OCI-LY7 (cell line): Measurements from ENCODE around the gene EXOC4. TPM values are rescaled to one million over a fixed set of nuclear protein-coding genes. Genes with fewer than 3 reads are reported as not detected.

Experiments used
- BruUV-seq: library from RNA; stranded (reverse); fragments of 400-500 nt; replicated peaks from 2 replicates; lab custom pipeline; 2021; lab: Mats Ljungman, UMichigan
- CTCF ChIA-PET: fragments of 300-600 bp; sonication (Branson Sonifier 250); formaldehyde crosslinking; loops from one replicate; lab custom pipeline; 2022; ENCODE audit warnings: antibody characterized with exemption; ENCODE audit not compliant: unreplicated experiment; lab: Charles Lee
- POLR2A ChIA-PET: fragments of 300-600 bp; sonication (Branson Sonifier 250); formaldehyde crosslinking; loops from one replicate; lab custom pipeline; 2022; ENCODE audit warnings: antibody characterized with exemption; lab: Charles Lee
- DNase-seq: peaks from one replicate; pipeline ENCODE4 v3.0.0-alpha.2; 2015; ENCODE audit warnings: low spot score
- H2AFZ ChIP-seq: fragments of 200-600 bp; sonication (generic), shearing (Covaris generic); 2 replicates; pipeline ENCODE4 v1.6.1; 2014; ENCODE audit warnings: mild to moderate bottlenecking, antibody characterized with exemption, low read length, moderate library complexity
- H3K27ac ChIP-seq: fragments of 200-600 bp; sonication (generic); 2 replicates; pipeline ENCODE4 v1.5.1; 2014; ENCODE audit warnings: mixed run types, low read depth, mild to moderate bottlenecking, moderate library complexity, low read length, inconsistent platforms; ENCODE audit not compliant: poor library complexity, severe bottlenecking
- H3K36me3 ChIP-seq: fragments of 200-600 bp; sonication (generic); 2 replicates; pipeline ENCODE4 v1.6.1; 2014; ENCODE audit warnings: mild to moderate bottlenecking, antibody characterized with exemption, low read length, moderate library complexity, mixed read lengths; ENCODE audit not compliant: insufficient read depth
- H3K4me1 ChIP-seq: fragments of 200-600 bp; sonication (generic); 2 replicates; pipeline ENCODE4 v1.5.1; 2014; ENCODE audit warnings: mild to moderate bottlenecking, low read length; ENCODE audit not compliant: insufficient read depth, poor library complexity, severe bottlenecking
- H3K4me2 ChIP-seq: fragments of 200-600 bp; sonication (generic); 2 replicates; pipeline ENCODE4 v1.6.1; 2014; ENCODE audit warnings: mild to moderate bottlenecking, low read length
- H3K4me3 ChIP-seq: fragments of 200-600 bp; sonication (generic); 2 replicates; pipeline ENCODE4 v1.5.1; 2014; ENCODE audit warnings: mild to moderate bottlenecking, low read depth, low read length; ENCODE audit not compliant: poor library complexity, severe bottlenecking
- H3K79me2 ChIP-seq: fragments of 200-600 bp; sonication (generic); 2 replicates; pipeline ENCODE4 v1.6.1; 2016; ENCODE audit warnings: low read depth, mild to moderate bottlenecking, low read length, moderate library complexity, mixed read lengths; ENCODE audit not compliant: insufficient read depth
- H3K9me2 ChIP-seq: fragments of 200-600 bp; sonication (generic); 2 replicates; pipeline ENCODE4 v1.6.1; 2016; ENCODE audit warnings: mild to moderate bottlenecking, low read length, mixed read lengths; ENCODE audit not compliant: insufficient read depth
- H3K9me3 ChIP-seq: fragments of 200-600 bp; sonication (generic); 2 replicates; pipeline ENCODE4 v1.6.1; 2014; ENCODE audit warnings: mild to moderate bottlenecking, mixed run types, low read length, mixed read lengths
- H4K20me1 ChIP-seq: fragments of 200-600 bp; sonication (generic); 2 replicates; pipeline ENCODE4 v1.6.1; 2014; ENCODE audit warnings: mild to moderate bottlenecking, antibody characterized with exemption, low read length, moderate library complexity, mixed read lengths; ENCODE audit not compliant: insufficient read depth
- EZH2phosphoT487 ChIP-seq: fragments of 200-600 bp; sonication (generic); IDR thresholded peaks from 2 replicates; pipeline ENCODE4 v1.6.1; 2018; ENCODE audit warnings: low read depth, borderline replicate concordance, mild to moderate bottlenecking, mixed run types, antibody characterized with exemption, low read length, moderate library complexity, mixed read lengths
- intact Hi-C: fragments of 100-400 bp; cut with micrococcal nuclease; formaldehyde crosslinking; loops from one replicate; pipeline ENCODE4 v1.10.0; 2022; ENCODE audit not compliant: unreplicated experiment
- total RNA-seq, 2 experiments: library from RNA; depleted of rRNA in 1 of 2; stranded (reverse); fragments of >200 nt in 1 of 2; shearing (Covaris generic) in 1 of 2; gene quantifications; 2 replicates each; pipeline ENCODE4 v1.2.3, GENCODE V29; 2014 to 2022
- TF ChIP-seq, protein P1 (sequence below): fragments of 200-600 bp; sonication (generic); conservative IDR thresholded peaks from 2 replicates; pipeline ENCODE4 v1.5.1; 2014; ENCODE audit warnings: mild to moderate bottlenecking, antibody characterized with exemption, low read length, moderate library complexity, mixed read lengths

Gene EXOC4
- total RNA-seq, 2 experiments from 2014 or later: 75.1 to 93.2 TPM

DNA sequence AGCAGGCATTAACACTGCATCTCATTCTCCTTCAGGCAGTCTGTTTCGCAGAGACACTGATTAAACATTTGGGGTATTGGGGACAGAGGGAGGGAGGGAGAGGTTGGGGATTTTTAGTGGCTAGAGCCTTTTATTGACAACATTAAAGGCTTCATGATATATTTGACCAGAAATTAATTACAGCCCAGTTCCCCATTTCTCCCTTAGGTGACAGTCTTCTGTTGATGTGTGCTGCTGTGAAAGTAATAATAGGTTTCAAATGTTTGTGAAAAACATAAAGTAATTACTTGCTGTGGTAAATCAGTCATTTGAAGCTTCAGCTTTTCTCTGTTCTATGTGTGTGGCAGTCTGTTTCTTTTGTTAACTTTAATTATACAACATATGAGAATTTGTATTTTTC, 769.0 kb downstream of the EXOC4 start:
- Histone ChIP-seq H2AFZ (no peak overlapping the region), H4K20me1 (no peaks in the 10 kb centered on the region), H3K4me3 (no peak overlapping the region), H3K4me2 (no peak overlapping the region), H3K9me3 (no peaks in the 10 kb centered on the region), H3K9me2 (no peaks in the 10 kb centered on the region), H3K27ac (no peak overlapping the region), H3K79me2 (no peaks in the 10 kb centered on the region), H3K36me3 (no peaks in the 10 kb centered on the region), H3K4me1 (no peaks in the 10 kb centered on the region)
- no peak for TF ChIP-seq EZH2phosphoT487
- TF ChIP-seq, protein P1, sequence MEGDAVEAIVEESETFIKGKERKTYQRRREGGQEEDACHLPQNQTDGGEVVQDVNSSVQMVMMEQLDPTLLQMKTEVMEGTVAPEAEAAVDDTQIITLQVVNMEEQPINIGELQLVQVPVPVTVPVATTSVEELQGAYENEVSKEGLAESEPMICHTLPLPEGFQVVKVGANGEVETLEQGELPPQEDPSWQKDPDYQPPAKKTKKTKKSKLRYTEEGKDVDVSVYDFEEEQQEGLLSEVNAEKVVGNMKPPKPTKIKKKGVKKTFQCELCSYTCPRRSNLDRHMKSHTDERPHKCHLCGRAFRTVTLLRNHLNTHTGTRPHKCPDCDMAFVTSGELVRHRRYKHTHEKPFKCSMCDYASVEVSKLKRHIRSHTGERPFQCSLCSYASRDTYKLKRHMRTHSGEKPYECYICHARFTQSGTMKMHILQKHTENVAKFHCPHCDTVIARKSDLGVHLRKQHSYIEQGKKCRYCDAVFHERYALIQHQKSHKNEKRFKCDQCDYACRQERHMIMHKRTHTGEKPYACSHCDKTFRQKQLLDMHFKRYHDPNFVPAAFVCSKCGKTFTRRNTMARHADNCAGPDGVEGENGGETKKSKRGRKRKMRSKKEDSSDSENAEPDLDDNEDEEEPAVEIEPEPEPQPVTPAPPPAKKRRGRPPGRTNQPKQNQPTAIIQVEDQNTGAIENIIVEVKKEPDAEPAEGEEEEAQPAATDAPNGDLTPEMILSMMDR: no peak
- DNase-seq: no peak
- ChIA-PET POLR2A (interaction anchor here (0.6 to 2.9 kb wide), 5 partner anchors 10 to 1482 kb away, joined by 3 to 14 read pairs (median 4); no protein-coding TSS in a partner anchor), CTCF (no interaction called here)
- intact Hi-C loops: loop anchor here (5.0 kb wide), 1 partner anchor 120 kb away; no protein-coding TSS in a partner anchor
- no TSS peak for BruUV-seq

DNA sequence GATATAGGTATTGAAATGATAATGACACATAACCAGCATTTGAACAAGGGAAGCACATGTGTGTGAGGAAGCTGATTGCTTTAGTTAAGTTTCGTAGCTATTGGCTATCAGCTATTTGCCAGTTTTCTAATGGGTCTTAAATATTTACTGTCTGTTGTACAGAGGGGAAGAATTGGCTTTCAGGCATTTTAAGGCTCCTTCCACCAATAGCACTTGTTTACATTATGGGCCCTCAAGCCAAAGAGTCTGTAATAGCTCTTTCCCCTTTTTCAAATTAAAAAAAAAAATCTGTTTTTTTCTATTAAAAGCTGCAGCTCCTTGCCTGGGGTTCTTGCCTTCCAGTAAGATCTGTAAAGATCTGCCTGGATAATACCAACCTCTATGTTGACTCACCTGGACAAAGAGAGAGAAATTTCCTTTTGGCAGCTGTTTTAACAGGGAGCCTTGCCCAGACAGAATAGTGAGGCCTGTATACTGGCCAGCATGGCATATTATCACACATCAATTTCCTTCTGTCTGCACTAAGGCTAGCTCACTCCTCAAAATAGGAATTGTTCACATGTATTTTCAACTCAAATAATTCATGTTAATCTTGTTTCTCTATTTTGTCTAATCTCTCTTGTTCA, 769.5 kb downstream of the EXOC4 start:
- no peaks in the 10 kb centered on the region for H3K36me3 ChIP-seq
- no peak overlapping the region for H2AFZ ChIP-seq
- no peak overlapping the region for H3K4me2 ChIP-seq
- no peak for DNase-seq
- H3K9me3 ChIP-seq: no peaks in the 10 kb centered on the region
- TF ChIP-seq, protein P1: no peak
- TF ChIP-seq EZH2phosphoT487: no peak
- no peaks in the 10 kb centered on the region for H3K4me1 ChIP-seq
- no peaks in the 10 kb centered on the region for H3K79me2 ChIP-seq
- H3K4me3 ChIP-seq: no peak overlapping the region
- H4K20me1 ChIP-seq: no peaks in the 10 kb centered on the region
- intact Hi-C loops: loop anchor here (5.0 kb wide), 1 partner anchor 120 kb away; no protein-coding TSS in a partner anchor
- no peak overlapping the region for H3K27ac ChIP-seq
- no peaks in the 10 kb centered on the region for H3K9me2 ChIP-seq
- no TSS peak for BruUV-seq
- ChIA-PET POLR2A (interaction anchor here (0.6 to 2.9 kb wide), 5 partner anchors 9 to 42 kb away, joined by 3 to 14 read pairs (median 4); no protein-coding TSS in a partner anchor), CTCF (no interaction called here)

DNA sequence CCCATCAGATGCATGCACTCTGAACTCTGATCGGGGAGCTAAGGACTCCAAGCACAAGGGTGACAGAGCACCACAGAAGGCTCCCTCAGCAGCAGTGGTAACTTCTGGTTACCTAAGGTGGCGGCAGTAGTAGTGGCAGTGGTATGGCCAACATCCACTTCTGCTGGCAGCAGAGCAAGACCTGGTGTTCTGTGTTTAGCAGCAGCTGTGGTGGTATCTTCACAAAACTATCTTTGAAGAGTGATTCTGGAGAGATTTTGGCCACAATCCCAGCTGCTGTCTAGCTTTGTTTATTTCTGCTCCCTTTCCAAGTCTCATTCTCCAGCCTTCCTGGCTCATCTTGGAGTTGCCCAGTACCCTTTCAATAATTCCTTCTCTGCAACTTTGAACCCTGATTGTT, 771.9 kb downstream of the EXOC4 start:
- intact Hi-C loops: loop anchor here (5.0 kb wide), 1 partner anchor 118 kb away; no protein-coding TSS in a partner anchor
- Histone ChIP-seq H3K9me2 (no peaks in the 10 kb centered on the region), H3K9me3 (no peaks in the 10 kb centered on the region), H4K20me1 (no peaks in the 10 kb centered on the region), H3K4me2 (no peak overlapping the region), H3K4me3 (no peak overlapping the region), H2AFZ (no peak overlapping the region), H3K79me2 (no peaks in the 10 kb centered on the region), H3K36me3 (no peaks in the 10 kb centered on the region), H3K27ac (no peak overlapping the region), H3K4me1 (no peaks in the 10 kb centered on the region)
- CTCF ChIA-PET: no interaction called here
- no peak for DNase-seq
- TF ChIP-seq, protein P1: no peak
- no peak for TF ChIP-seq EZH2phosphoT487
- POLR2A ChIA-PET: interaction anchor here (0.6 to 2.9 kb wide), 8 partner anchors 9 to 930 kb away, joined by 3 to 9 read pairs (median 4); no protein-coding TSS in a partner anchor
- BruUV-seq: no TSS peak
